IMR-90 (cell line): ENCODE results near the gene SRPK2. TPM values are rescaled to one million over a fixed set of nuclear protein-coding genes. Genes with fewer than 3 reads are reported as not detected.

ENCODE experiments used
- ATAC-seq: fragments of 200-7000 bp; cut with Tn5 transposase; 2 replicates; pipeline ENCODE4 v1.9.1; 2020; ENCODE audit warnings: low read depth, mild to moderate bottlenecking, moderate library complexity
- BruUV-seq: library from RNA; stranded (reverse); fragments of 400-500 nt; replicated peaks from 2 replicates; lab custom pipeline; 2021; lab: Mats Ljungman, UMichigan
- CTCF ChIA-PET: fragments of 300-600 bp; formaldehyde crosslinking; extraction: SDS; loops from one replicate; lab custom pipeline; 2021; ENCODE audit warnings: antibody characterized with exemption; lab: Yijun Ruan, JAX
- POLR2A ChIA-PET: fragments of 300-600 bp; sonication (Branson Sonifier 250); formaldehyde crosslinking; loops from one replicate; lab custom pipeline; 2022; ENCODE audit warnings: antibody characterized with exemption; ENCODE audit not compliant: unreplicated experiment; lab: Charles Lee
- DNase-seq: peaks from one replicate; pipeline ENCODE4 v3.0.0; 2013
- H2AFZ ChIP-seq: replicated peaks from 2 replicates; pipeline ENCODE3; 2013; ENCODE audit warnings: low read length, mild to moderate bottlenecking; ENCODE audit not compliant: poor library complexity
- H2AK5ac ChIP-seq: 2 replicates; pipeline ENCODE4 v1.6.1; 2013; ENCODE audit warnings: low read depth, low read length, inconsistent platforms
- H2AK9ac ChIP-seq: replicated peaks from 2 replicates; pipeline ENCODE3; 2013; ENCODE audit warnings: mild to moderate bottlenecking, low read depth, low read length, moderate library complexity; ENCODE audit not compliant: poor library complexity
- H2BK120ac ChIP-seq: 2 replicates; pipeline ENCODE4 v1.6.1; 2013; ENCODE audit warnings: low read depth, low read length, inconsistent platforms
- H2BK15ac ChIP-seq: 3 replicates; pipeline ENCODE4 v1.6.1; 2013; ENCODE audit warnings: low read depth, low read length, inconsistent platforms
- H2BK20ac ChIP-seq: 2 replicates; pipeline ENCODE4 v1.6.1; 2013; ENCODE audit warnings: low read depth, mild to moderate bottlenecking, inconsistent platforms, low read length, moderate library complexity
- H2BK5ac ChIP-seq: 2 replicates; pipeline ENCODE4 v1.6.1; 2013; ENCODE audit warnings: mild to moderate bottlenecking, low read depth, low read length, inconsistent platforms; ENCODE audit not compliant: poor library complexity, severe bottlenecking
- H3K14ac ChIP-seq: replicated peaks from 2 replicates; pipeline ENCODE4 v1.6.1; 2013; ENCODE audit warnings: low read depth, low read length, inconsistent platforms
- H3K18ac ChIP-seq: 2 replicates; pipeline ENCODE4 v1.6.1; 2013; ENCODE audit warnings: low read depth, low read length, control low read depth
- H3K23ac ChIP-seq: 2 replicates; pipeline ENCODE4 v1.6.1; 2013; ENCODE audit warnings: low read depth, low read length, inconsistent platforms
- H3K27ac ChIP-seq: 2 replicates; pipeline ENCODE4 v1.5.1; 2013; ENCODE audit warnings: mild to moderate bottlenecking, control low read depth, low read length; ENCODE audit not compliant: insufficient read depth
- H3K27me3 ChIP-seq: 2 replicates; pipeline ENCODE4 v1.6.1; 2013; ENCODE audit warnings: low read length; ENCODE audit not compliant: control insufficient read depth, insufficient read depth
- H3K36me3 ChIP-seq: 2 replicates; pipeline ENCODE4 v1.6.1; 2013; ENCODE audit warnings: low read length, mixed read lengths; ENCODE audit not compliant: control insufficient read depth, insufficient read depth
- H3K4ac ChIP-seq: 2 replicates; pipeline ENCODE4 v1.6.1; 2013; ENCODE audit warnings: low read depth, low read length, inconsistent platforms
- H3K4me1 ChIP-seq: 2 replicates; pipeline ENCODE4 v1.6.1; 2013; ENCODE audit warnings: low read length, mixed read lengths; ENCODE audit not compliant: control insufficient read depth, insufficient read depth
- H3K4me2 ChIP-seq: 2 replicates; pipeline ENCODE4 v1.6.1; 2013; ENCODE audit warnings: low read depth, mild to moderate bottlenecking, control low read depth, low read length, moderate library complexity
- H3K4me3 ChIP-seq: 2 replicates; pipeline ENCODE4 v1.5.1; 2013; ENCODE audit warnings: low read depth, mild to moderate bottlenecking, control low read depth, low read length, moderate library complexity; ENCODE audit not compliant: insufficient read depth
- H3K56ac ChIP-seq: 2 replicates; pipeline ENCODE4 v1.6.1; 2013; ENCODE audit warnings: low read length, inconsistent platforms; ENCODE audit not compliant: insufficient read depth; ENCODE audit errors: extremely low read depth
- H3K79me1 ChIP-seq, 2 experiments: 2 replicates each; pipeline ENCODE4 v1.6.1; 2013; ENCODE audit warnings: low read length in 2 of 2, inconsistent platforms in 1 of 2, low read depth in 1 of 2
- H3K9ac ChIP-seq: 2 replicates; pipeline ENCODE4 v1.6.1; 2013; ENCODE audit warnings: low read depth, low read length, control low read depth
- H3K9me1 ChIP-seq: 2 replicates; pipeline ENCODE4 v1.6.1; 2013; ENCODE audit warnings: low read length, inconsistent platforms; ENCODE audit not compliant: insufficient read depth
- H3K9me3 ChIP-seq: 2 replicates; pipeline ENCODE4 v1.6.1; 2013; ENCODE audit warnings: low read length; ENCODE audit not compliant: control insufficient read depth, insufficient read depth
- H4K20me1 ChIP-seq: 2 replicates; pipeline ENCODE4 v1.6.1; 2013; ENCODE audit warnings: low read length, inconsistent platforms; ENCODE audit not compliant: insufficient read depth
- H4K5ac ChIP-seq: 2 replicates; pipeline ENCODE4 v1.6.1; 2013; ENCODE audit warnings: mild to moderate bottlenecking, low read depth, low read length, control low read depth
- H4K8ac ChIP-seq, 2 experiments: 2 replicates each; pipeline ENCODE4 v1.6.1; 2013; ENCODE audit warnings: low read depth in 2 of 2, low read length in 2 of 2, control low read depth in 1 of 2, inconsistent platforms in 1 of 2
- H4K91ac ChIP-seq: 2 replicates; pipeline ENCODE4 v1.6.1; 2013; ENCODE audit warnings: low read depth, low read length, inconsistent platforms; ENCODE audit not compliant: insufficient read depth
- BHLHE40 ChIP-seq: fragments of 150-350 bp; IDR thresholded peaks from 2 replicates; pipeline ENCODE4 v1.6.1; 2016; ENCODE audit warnings: mild to moderate bottlenecking, low read depth, low read length
- CEBPB ChIP-seq: IDR thresholded peaks from 2 replicates; pipeline ENCODE4 v1.6.1; 2012; ENCODE audit warnings: low read depth, low read length, improper control_type of control experiment
- CHD1 ChIP-seq: IDR thresholded peaks from 2 replicates; pipeline ENCODE4 v1.6.1; 2012; ENCODE audit warnings: low read depth, low read length, improper control_type of control experiment
- CTCF ChIP-seq: conservative IDR thresholded peaks from 2 replicates; pipeline ENCODE4 v1.5.1; 2012; ENCODE audit warnings: mild to moderate bottlenecking, low read depth, low read length, improper control_type of control experiment
- FOS ChIP-seq: fragments of 150-350 bp; IDR thresholded peaks from 2 replicates; pipeline ENCODE4 v1.6.1; 2016; ENCODE audit warnings: low read depth, low read length
- MAZ ChIP-seq: IDR thresholded peaks from 2 replicates; pipeline ENCODE4 v1.6.1; 2012; ENCODE audit warnings: low read depth, mild to moderate bottlenecking, low read length, improper control_type of control experiment, moderate library complexity, borderline replicate concordance
- MXI1 ChIP-seq: IDR thresholded peaks from 2 replicates; pipeline ENCODE4 v1.6.1; 2012; ENCODE audit warnings: low read depth, mild to moderate bottlenecking, low read length, moderate library complexity, borderline replicate concordance
- NFE2L2 ChIP-seq: fragments of 150-350 bp; IDR thresholded peaks from 2 replicates; pipeline ENCODE4 v1.6.1; 2016; ENCODE audit warnings: low read depth, mild to moderate bottlenecking, low read length
- POLR2A ChIP-seq: IDR thresholded peaks from 2 replicates; pipeline ENCODE4 v1.6.1; 2012; ENCODE audit warnings: mild to moderate bottlenecking, low read depth, low read length
- RAD21 ChIP-seq: IDR thresholded peaks from 2 replicates; pipeline ENCODE4 v1.6.1; 2012; ENCODE audit warnings: low read length, improper control_type of control experiment
- RCOR1 ChIP-seq: IDR thresholded peaks from 2 replicates; pipeline ENCODE4 v1.6.1; 2012; ENCODE audit warnings: mild to moderate bottlenecking, low read length, improper control_type of control experiment; ENCODE audit not compliant: insufficient replicate concordance
- RFX5 ChIP-seq: IDR thresholded peaks from 2 replicates; pipeline ENCODE4 v1.8.0; 2012; ENCODE audit warnings: low read depth, mild to moderate bottlenecking, low read length, moderate library complexity
- SMC3 ChIP-seq: fragments of 150-350 bp; IDR thresholded peaks from 2 replicates; pipeline ENCODE4 v1.6.1; 2016; ENCODE audit warnings: low read depth, mild to moderate bottlenecking, antibody characterized with exemption, low read length, moderate library complexity
- WGBS, 2 experiments: methylation state at CpG; one replicate each; pipeline versions ENCODE4 v1.1.5 to v1.1.7; 2013; ENCODE audit warnings: missing lambda C conversion rate in 2 of 2; ENCODE audit not compliant: insufficient read length in 1 of 2; ENCODE audit errors: extremely low coverage in 2 of 2; 5-methylcytosine and 5-hydroxymethylcytosine counted together
- dilution Hi-C: fragments of 300-500 bp; cut with HindIII; formaldehyde crosslinking; loops from one replicate; pipeline ENCODE4 v1.14.3; 2018; ENCODE audit warnings: low sequenced_read_pairs; ENCODE audit not compliant: unreplicated experiment
- in situ Hi-C: fragments of 300-500 bp; cut with MboI; formaldehyde crosslinking; loops from 3 replicates; pipeline ENCODE4 v1.14.3; 2019; ENCODE audit warnings: low sequenced_read_pairs, inconsistent platforms, mixed read lengths
- intact Hi-C: fragments of 100-400 bp; cut with micrococcal nuclease; formaldehyde crosslinking; loops from 2 replicates; pipeline ENCODE4 v1.10.0; 2022
- polyA plus RNA-seq, 3 experiments: library from polyadenylated mRNA; depleted of rRNA; stranded (reverse); fragments of >200 nt; gene quantifications; 2 replicates each; pipeline ENCODE4 v1.2.3, GENCODE V29; 2012; ENCODE audit warnings: low replicate concordance in 1 of 3
- total RNA-seq: library from RNA; depleted of rRNA; stranded (reverse); fragments of >200 nt; gene quantifications from 2 replicates; pipeline ENCODE4 v1.2.3, GENCODE V29; 2012
- TF ChIP-seq, protein P1 (sequence below): fragments of 150-350 bp; IDR thresholded peaks from 2 replicates; pipeline ENCODE4 v1.6.1; 2016; ENCODE audit warnings: low read depth, mild to moderate bottlenecking, low read length, moderate library complexity, borderline replicate concordance
- TF ChIP-seq, protein P2 (sequence below): fragments of 150-350 bp; IDR thresholded peaks from 2 replicates; pipeline ENCODE4 v1.6.1; 2017; ENCODE audit warnings: mild to moderate bottlenecking, antibody characterized with exemption, low read length, low read depth

Gene SRPK2
- total and polyA plus RNA-seq, 2 of the 4 experiments (the other 2 are of a cell fraction), result 13.2 to 33.0 TPM

DNA sequence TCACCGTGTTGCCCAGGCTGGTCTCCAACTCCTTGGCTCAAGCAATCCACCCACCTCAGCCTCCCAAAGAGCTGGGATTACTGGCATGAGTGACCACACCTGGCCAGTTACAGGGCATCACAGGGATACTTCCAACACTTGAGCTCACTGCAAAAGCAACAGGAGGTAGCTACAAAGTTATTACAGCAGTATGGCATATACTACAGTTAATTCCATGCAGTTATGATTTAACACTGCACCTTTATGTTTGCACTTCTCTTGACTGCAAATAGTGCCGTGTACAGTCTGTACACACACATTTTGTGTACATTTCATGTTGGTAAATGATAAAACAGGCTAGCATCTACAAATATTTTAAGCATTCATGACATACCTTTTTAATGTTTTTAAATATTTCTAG lies 21.3 kb downstream of the SRPK2 start:
- H3K4me1 ChIP-seq, result no peaks in the 10 kb centered on the region
- CTCF ChIA-PET, result interaction anchor here (0.9 kb wide), 1 partner anchor 106 kb away, joined by 5 read pairs; no protein-coding TSS in a partner anchor
- H3K9ac ChIP-seq, result no peak overlapping the region
- POLR2A ChIA-PET, result interaction anchor here (0.6 kb wide), 1 partner anchor 14 kb away, joined by 6 read pairs; no protein-coding TSS in a partner anchor
- no CpG with 5 or more reads among the region's 2 CpGs for WGBS, 2 experiments
- H3K56ac ChIP-seq, result no peak overlapping the region
- H3K27me3 ChIP-seq, result no peaks in the 10 kb centered on the region
- intact Hi-C loops, result no loop called here
- H4K20me1 ChIP-seq, result peaks cover 54% of the 10 kb centered on the region
- dilution Hi-C loops, result no loop called here
- H2BK20ac ChIP-seq, result no peak overlapping the region
- H2AK5ac ChIP-seq, result no peak overlapping the region
- H2AK9ac ChIP-seq, result no peak overlapping the region
- in situ Hi-C loops, result no loop called here
- H3K23ac ChIP-seq, result no peak overlapping the region
- H2BK120ac ChIP-seq, result no peak overlapping the region
- TF ChIP-seq, protein P1, sequence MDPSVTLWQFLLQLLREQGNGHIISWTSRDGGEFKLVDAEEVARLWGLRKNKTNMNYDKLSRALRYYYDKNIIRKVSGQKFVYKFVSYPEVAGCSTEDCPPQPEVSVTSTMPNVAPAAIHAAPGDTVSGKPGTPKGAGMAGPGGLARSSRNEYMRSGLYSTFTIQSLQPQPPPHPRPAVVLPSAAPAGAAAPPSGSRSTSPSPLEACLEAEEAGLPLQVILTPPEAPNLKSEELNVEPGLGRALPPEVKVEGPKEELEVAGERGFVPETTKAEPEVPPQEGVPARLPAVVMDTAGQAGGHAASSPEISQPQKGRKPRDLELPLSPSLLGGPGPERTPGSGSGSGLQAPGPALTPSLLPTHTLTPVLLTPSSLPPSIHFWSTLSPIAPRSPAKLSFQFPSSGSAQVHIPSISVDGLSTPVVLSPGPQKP, result no peak
- TF ChIP-seq, protein P2, sequence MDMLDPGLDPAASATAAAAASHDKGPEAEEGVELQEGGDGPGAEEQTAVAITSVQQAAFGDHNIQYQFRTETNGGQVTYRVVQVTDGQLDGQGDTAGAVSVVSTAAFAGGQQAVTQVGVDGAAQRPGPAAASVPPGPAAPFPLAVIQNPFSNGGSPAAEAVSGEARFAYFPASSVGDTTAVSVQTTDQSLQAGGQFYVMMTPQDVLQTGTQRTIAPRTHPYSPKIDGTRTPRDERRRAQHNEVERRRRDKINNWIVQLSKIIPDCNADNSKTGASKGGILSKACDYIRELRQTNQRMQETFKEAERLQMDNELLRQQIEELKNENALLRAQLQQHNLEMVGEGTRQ, result no peak
- TF ChIP-seq RCOR1 (no peak), NFE2L2 (no peak), CEBPB (no peak), CTCF (no peak), MAZ (no peak), POLR2A (no peak), FOS (no peak), RAD21 (no peak), SMC3 (no peak), CHD1 (no peak), MXI1 (no peak), RFX5 (no peak), BHLHE40 (no peak)
- H2BK5ac ChIP-seq, result no peak overlapping the region
- no peak overlapping the region for H3K14ac ChIP-seq
- peaks cover 25 to 67% of the 10 kb centered on the region in 2 experiments for H3K79me1 ChIP-seq
- H4K5ac ChIP-seq, result no peak overlapping the region
- H4K8ac ChIP-seq, result no peak overlapping the region
- H3K4me2 ChIP-seq, result no peak overlapping the region
- no peak overlapping the region for H3K4ac ChIP-seq
- no peak overlapping the region for H3K27ac ChIP-seq
- H2BK15ac ChIP-seq, result no peak overlapping the region
- BruUV-seq, result no TSS peak
- ATAC-seq (no peak), DNase-seq (no peak)
- no peak overlapping the region for H3K18ac ChIP-seq
- no peaks in the 10 kb centered on the region for H3K9me3 ChIP-seq
- peaks cover 16% of the 10 kb centered on the region; the same call in 1 of the 2 replicates for H3K9me1 ChIP-seq
- H4K91ac ChIP-seq, result no peak overlapping the region
- H3K36me3 ChIP-seq, result no peaks in the 10 kb centered on the region; the same call in 1 of the 2 replicates
- H3K4me3 ChIP-seq, result no peak overlapping the region
- H2AFZ ChIP-seq, result no peak overlapping the region
